Measurements from ENCODE around the gene NLGN1.

DNA sequence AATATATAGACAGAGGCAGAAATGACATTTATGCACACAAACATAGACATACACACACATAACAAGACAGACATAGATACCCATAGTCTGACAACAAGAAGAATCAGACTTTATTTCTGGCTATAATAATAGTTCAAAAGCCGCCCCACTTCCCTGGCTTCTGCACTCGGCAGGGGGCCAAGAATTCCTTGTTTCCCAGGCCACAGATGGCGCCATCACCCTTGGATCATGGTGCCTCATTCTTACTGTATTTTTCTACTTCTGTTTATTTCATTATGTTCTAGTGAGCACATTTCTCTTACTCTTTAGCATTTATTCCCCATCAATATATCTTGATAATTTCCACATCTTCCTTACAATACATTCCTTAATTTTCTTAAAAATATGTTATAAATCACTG lies 387.5 kb downstream of the NLGN1 start:
- TF ChIP-seq, protein P1, sequence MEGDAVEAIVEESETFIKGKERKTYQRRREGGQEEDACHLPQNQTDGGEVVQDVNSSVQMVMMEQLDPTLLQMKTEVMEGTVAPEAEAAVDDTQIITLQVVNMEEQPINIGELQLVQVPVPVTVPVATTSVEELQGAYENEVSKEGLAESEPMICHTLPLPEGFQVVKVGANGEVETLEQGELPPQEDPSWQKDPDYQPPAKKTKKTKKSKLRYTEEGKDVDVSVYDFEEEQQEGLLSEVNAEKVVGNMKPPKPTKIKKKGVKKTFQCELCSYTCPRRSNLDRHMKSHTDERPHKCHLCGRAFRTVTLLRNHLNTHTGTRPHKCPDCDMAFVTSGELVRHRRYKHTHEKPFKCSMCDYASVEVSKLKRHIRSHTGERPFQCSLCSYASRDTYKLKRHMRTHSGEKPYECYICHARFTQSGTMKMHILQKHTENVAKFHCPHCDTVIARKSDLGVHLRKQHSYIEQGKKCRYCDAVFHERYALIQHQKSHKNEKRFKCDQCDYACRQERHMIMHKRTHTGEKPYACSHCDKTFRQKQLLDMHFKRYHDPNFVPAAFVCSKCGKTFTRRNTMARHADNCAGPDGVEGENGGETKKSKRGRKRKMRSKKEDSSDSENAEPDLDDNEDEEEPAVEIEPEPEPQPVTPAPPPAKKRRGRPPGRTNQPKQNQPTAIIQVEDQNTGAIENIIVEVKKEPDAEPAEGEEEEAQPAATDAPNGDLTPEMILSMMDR (IDR thresholded peaks at IDR 0.05): no peak
- TF ChIP-seq POLR2AphosphoS5 (IDR thresholded peaks at IDR 0.05): no peak
- no peak for TF ChIP-seq EP300 (IDR thresholded peaks at IDR 0.05)
